Prostate gland (tissue), 2 donors: ENCODE data around the gene PRTG.

Experiments used
- POLR2A ChIP-seq: fragments of 450-650 bp; IDR thresholded peaks from one replicate; pipeline ENCODE4 v1.6.1; 2016; ENCODE audit warnings: antibody characterized with exemption, mild to moderate bottlenecking
- TF ChIP-seq, protein P1 (sequence below), 4 experiments: fragments of 200-600 bp in 2 of 4; fragments of 450-650 bp in 2 of 4; sonication (generic) in 2 of 4; IDR thresholded peaks; 1 replicate in 3 of 4; 2 replicates in 1 of 4; pipeline ENCODE4 v1.5.1; 2016 to 2019; ENCODE audit warnings: antibody characterized with exemption in 4 of 4, mild to moderate bottlenecking in 2 of 4, moderate library complexity in 2 of 4

DNA sequence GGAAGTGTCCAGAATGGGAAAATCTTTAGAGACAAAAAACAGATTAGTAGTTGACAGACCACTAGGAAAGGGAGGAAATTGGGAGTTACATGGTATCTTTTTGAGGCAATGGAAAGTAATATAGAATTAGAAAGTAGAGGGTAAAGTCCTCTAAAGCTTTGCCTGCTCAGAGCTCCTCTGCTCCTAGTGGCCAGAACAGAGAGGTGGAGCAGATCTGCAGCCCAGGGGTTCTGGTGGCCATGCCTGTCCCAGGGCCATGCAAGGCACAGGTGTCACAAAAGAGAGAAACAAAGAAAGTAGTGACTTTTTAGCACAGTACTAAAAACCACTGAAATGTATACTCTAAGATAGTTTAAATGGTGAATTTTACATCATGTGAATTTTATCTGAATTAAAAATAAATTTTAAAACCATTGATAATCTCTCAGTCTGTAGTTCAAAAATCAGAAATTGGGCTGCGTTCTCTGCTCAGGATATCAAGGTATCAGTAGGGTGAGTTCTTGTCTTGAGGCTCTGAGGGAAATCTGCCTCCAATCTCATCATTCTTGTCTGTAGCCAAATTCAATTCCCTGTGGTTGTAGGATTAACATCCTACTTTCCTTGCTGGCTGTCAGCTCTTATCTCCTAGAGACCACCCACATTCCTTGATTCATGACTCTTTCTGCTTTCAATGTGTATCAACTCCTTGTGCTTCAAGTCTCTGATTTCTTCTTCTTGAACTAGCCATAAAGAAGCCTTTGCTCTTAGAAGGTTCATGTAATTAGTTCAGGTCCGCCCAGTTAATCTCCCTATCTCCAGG is 178.4 kb downstream of the PRTG start:
- TF ChIP-seq, protein P1, sequence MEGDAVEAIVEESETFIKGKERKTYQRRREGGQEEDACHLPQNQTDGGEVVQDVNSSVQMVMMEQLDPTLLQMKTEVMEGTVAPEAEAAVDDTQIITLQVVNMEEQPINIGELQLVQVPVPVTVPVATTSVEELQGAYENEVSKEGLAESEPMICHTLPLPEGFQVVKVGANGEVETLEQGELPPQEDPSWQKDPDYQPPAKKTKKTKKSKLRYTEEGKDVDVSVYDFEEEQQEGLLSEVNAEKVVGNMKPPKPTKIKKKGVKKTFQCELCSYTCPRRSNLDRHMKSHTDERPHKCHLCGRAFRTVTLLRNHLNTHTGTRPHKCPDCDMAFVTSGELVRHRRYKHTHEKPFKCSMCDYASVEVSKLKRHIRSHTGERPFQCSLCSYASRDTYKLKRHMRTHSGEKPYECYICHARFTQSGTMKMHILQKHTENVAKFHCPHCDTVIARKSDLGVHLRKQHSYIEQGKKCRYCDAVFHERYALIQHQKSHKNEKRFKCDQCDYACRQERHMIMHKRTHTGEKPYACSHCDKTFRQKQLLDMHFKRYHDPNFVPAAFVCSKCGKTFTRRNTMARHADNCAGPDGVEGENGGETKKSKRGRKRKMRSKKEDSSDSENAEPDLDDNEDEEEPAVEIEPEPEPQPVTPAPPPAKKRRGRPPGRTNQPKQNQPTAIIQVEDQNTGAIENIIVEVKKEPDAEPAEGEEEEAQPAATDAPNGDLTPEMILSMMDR (IDR thresholded peaks at IDR 0.05): no peak
- TF ChIP-seq POLR2A: no peak
